AG10803 (cell line): ENCODE measurements around the gene PDE2A.
A peak's percentile ranks its signal among the peaks of the same experiment; 100 is the strongest.

Experiments
- DNase-seq: peaks from one replicate; pipeline ENCODE4 v3.0.0; 2010; ENCODE audit warnings: low read depth
- H3K4me3 ChIP-seq: 2 replicates; pipeline ENCODE4 v1.5.1; 2011; ENCODE audit warnings: mild to moderate bottlenecking, low read length, control low read depth
- CTCF ChIP-seq: conservative IDR thresholded peaks from 2 replicates; pipeline ENCODE4 v1.5.1; 2011; ENCODE audit warnings: mild to moderate bottlenecking, low read length, control low read depth, inconsistent platforms

Gene PDE2A

GRCh38 chr11:72633068-72633467 lies 41.2 kb downstream of the PDE2A start:
- no peak overlapping the region for H3K4me3 ChIP-seq
- no peak for TF ChIP-seq CTCF
- DNase-seq, result no peak

DNA sequence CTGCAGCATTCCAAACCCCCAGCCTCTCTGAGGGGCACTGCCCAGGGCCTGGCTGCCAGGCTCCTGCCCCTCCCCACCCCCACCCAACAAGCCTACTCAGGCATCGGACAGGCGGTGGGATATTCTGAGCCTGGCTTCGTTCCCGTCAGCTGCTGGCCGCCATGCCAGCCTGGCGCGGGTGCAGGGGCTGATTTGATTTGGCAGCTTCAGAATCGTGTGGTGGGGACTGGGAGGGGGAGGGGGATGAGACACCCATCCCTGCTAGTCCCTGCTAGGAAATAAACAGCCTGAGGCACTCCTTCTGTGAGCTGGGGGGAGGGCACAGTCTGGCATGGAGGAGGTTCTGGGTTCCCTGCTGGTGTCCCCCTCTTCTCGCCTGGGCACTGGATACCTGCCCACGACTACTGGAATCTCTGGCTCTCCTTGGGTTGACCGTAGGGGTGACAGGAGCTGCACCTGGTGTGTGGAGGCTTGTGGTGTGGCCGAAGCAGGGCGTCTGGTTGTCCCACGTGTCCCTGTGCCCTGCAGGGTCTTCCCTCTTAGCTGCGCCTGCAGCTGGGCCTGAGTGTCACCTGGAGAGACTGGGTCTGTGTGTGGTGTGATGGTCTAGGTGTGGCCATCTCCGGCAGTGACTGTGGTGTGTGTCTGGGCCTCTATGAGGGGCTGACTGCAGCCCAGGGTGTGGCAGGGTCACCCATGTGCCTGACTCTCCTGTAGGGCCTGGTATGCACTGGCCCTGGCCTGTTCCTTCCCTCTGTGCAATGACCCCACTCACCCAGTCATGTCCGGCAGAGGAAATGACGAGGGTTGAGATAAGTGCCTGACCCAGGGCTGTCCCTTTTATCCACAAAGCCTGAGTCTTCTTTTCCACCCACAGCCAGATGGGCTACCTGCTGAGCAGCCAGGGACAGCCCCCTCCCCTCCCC lies 42.2 kb downstream of the PDE2A start:
- no peak for DNase-seq
- no peak for TF ChIP-seq CTCF

DNA sequence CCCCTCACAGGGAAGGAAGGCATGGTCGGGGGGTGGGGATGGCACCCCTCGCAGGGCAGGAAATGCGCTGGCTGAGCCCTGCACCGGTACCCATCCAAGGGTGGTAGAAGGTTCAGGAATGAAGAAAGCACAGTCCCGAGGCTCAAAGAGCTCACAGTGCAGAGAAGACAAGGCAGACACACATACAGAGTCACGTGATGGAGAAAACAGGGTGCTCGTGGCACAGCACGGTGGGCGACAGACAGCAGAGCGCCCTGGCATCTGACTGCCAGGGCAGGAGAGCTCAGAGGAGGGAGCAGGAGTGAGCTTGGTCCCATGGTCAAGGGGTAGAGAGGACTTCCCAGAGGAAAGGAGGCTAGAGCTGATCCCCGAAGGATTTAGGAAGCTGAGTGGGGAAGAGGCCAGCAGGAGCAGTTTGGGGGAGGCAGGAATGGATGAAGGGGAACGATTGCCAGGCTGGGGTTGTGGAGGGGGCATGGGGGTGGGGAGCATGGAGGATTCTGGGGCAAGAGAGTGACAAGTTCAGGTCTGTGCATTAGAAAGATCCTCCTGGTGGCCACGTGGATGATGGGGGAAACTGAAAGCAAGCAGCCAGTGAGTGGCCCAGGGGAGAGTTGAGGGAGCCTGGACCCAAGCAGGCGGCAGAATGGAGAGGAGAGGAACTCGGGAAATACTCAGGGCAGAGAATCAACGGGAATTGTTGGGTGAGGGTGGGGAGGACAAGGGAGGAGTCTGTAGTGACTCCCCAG lies 43.9 kb downstream of the PDE2A start:
- TF ChIP-seq CTCF, result no peak
- DNase-seq, result no peak
- H3K4me3 ChIP-seq, result no peak overlapping the region

More for the DNA sequence above, 42.2 kb downstream of the PDE2A start:
- no peak overlapping the region for H3K4me3 ChIP-seq

- peak; percentile 34 for DNase-seq
- no peak overlapping the region for H3K4me3 ChIP-seq
- TF ChIP-seq CTCF, result no peak
Measured at GRCh38 chr11:72629266-72629665, 45.0 kb downstream of the PDE2A start.

DNA sequence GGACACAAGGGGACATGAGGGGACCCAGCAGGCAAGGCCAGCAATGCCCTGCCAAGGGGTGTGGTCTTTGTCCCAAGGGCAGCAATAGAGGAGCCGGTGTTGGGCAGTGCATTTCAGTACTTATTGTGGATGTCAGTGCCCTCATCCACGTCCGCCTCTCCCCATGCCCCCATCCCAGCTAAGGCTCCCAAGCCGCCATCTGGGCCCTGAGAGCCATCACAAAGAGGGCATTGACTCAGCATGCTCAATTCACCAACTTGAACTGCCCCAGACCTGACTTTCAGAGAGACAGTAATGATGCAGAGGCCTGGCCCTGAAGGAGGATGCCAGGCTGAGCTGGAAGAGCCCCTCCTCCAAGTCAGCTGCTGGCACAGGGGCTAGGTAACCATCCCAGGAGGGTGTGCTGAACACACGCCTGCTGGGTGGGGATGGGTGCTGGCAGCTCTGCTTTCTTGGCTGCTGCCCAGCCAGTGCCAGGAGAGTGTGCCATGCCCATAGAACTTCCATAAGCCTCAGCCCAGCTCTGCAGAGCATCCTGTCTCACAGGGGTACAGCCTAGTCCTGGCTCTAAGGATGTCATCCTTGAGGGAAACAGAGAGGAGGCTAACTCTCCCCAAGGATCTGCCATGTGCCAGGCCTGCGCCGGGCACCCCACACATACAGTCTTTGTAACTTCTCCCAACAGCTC lies 46.5 kb downstream of the PDE2A start:
- no peak for TF ChIP-seq CTCF
- DNase-seq, result no peak

GRCh38 chr11:72626414-72626936 lies 47.7 kb downstream of the PDE2A start:
- no peak overlapping the region for H3K4me3 ChIP-seq
- DNase-seq, result no peak
- TF ChIP-seq CTCF, result no peak

More for the DNA sequence above, 46.5 kb downstream of the PDE2A start:
- H3K4me3 ChIP-seq, result no peak overlapping the region
